ENCODE measurements around the gene FXYD5.

DNA sequence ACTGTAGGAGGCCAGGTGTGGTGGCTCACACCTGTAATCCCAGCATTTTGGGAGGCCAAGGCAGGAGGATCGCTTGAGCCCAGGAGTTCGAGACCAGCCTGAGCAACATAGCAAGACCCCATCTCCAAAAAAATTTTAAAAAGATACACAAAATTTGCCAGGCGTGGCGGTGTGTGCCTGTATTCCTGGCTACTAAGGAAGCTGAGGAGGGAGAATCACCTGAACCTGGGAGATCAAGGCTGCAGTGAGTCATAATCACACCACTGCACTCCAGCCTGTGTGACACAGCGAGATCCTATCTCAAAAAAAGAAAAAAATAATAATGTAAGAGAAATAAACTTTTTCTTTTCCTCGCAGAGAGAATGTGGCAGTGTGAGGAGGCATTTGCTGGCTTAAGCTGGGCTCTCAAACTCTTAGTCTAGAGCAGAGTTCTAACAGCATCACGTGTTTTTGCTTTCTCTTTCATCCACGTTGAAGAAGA lies 52.9 kb downstream of the FXYD5 start:
- TF ChIP-seq, protein P1, sequence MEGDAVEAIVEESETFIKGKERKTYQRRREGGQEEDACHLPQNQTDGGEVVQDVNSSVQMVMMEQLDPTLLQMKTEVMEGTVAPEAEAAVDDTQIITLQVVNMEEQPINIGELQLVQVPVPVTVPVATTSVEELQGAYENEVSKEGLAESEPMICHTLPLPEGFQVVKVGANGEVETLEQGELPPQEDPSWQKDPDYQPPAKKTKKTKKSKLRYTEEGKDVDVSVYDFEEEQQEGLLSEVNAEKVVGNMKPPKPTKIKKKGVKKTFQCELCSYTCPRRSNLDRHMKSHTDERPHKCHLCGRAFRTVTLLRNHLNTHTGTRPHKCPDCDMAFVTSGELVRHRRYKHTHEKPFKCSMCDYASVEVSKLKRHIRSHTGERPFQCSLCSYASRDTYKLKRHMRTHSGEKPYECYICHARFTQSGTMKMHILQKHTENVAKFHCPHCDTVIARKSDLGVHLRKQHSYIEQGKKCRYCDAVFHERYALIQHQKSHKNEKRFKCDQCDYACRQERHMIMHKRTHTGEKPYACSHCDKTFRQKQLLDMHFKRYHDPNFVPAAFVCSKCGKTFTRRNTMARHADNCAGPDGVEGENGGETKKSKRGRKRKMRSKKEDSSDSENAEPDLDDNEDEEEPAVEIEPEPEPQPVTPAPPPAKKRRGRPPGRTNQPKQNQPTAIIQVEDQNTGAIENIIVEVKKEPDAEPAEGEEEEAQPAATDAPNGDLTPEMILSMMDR (IDR thresholded peaks at IDR 0.05; ENCODE audit: insufficient read depth, low read length) = no peak
- TF ChIP-seq, protein P2, sequence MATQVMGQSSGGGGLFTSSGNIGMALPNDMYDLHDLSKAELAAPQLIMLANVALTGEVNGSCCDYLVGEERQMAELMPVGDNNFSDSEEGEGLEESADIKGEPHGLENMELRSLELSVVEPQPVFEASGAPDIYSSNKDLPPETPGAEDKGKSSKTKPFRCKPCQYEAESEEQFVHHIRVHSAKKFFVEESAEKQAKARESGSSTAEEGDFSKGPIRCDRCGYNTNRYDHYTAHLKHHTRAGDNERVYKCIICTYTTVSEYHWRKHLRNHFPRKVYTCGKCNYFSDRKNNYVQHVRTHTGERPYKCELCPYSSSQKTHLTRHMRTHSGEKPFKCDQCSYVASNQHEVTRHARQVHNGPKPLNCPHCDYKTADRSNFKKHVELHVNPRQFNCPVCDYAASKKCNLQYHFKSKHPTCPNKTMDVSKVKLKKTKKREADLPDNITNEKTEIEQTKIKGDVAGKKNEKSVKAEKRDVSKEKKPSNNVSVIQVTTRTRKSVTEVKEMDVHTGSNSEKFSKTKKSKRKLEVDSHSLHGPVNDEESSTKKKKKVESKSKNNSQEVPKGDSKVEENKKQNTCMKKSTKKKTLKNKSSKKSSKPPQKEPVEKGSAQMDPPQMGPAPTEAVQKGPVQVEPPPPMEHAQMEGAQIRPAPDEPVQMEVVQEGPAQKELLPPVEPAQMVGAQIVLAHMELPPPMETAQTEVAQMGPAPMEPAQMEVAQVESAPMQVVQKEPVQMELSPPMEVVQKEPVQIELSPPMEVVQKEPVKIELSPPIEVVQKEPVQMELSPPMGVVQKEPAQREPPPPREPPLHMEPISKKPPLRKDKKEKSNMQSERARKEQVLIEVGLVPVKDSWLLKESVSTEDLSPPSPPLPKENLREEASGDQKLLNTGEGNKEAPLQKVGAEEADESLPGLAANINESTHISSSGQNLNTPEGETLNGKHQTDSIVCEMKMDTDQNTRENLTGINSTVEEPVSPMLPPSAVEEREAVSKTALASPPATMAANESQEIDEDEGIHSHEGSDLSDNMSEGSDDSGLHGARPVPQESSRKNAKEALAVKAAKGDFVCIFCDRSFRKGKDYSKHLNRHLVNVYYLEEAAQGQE (IDR thresholded peaks at IDR 0.05; ENCODE audit: insufficient replicate concordance, low read depth) = no peak
- TF ChIP-seq POLR2AphosphoS5 (IDR thresholded peaks at IDR 0.05; ENCODE audit: low read depth) = no peak
- no peak for TF ChIP-seq GABPA (IDR thresholded peaks at IDR 0.05; ENCODE audit: low read depth)
